Activated CD4-positive, alpha-beta T cell treated with anti-CD3 and anti-CD28 coated beads, Interleukin-2, amount 10 ng/mL, durations not matched to agents 7 days and 5 days (primary cell): Measurements from ENCODE around the gene TMPRSS7. TPM values are rescaled to one million over a fixed set of nuclear protein-coding genes. Genes with fewer than 3 reads are reported as not detected.
"Not testable (repeated sequence)": the region's sequence is repeated elsewhere in the genome, so short reads cannot be mapped to it uniquely, and the experiment has no call there.

Experiments
- CTCF ChIA-PET: fragments of 350-600 bp; sonication (Branson Sonifier 250); formaldehyde crosslinking; loops from one replicate; lab custom pipeline; 2021; ENCODE audit warnings: antibody characterized with exemption; lab: Charles Lee
- POLR2A ChIA-PET: fragments of 350-600 bp; sonication (Branson Sonifier 250); formaldehyde crosslinking; loops from one replicate; lab custom pipeline; 2021; ENCODE audit warnings: antibody characterized with exemption; lab: Charles Lee
- DNase-seq: peaks from one replicate; pipeline ENCODE4 v3.0.0-alpha.2; 2020
- H3K27ac Mint-ChIP-seq: one replicate; pipeline ENCODE4 v1.8.0; 2021; ENCODE audit warnings: mild to moderate bottlenecking, moderate library complexity, mixed read lengths
- H3K27me3 Mint-ChIP-seq: one replicate; pipeline ENCODE4 v1.8.0; 2021; ENCODE audit warnings: mixed read lengths
- H3K36me3 Mint-ChIP-seq: one replicate; pipeline ENCODE4 v1.8.0; 2021; ENCODE audit warnings: low read depth, mixed read lengths
- H3K4me1 Mint-ChIP-seq: one replicate; pipeline ENCODE4 v1.8.0; 2021; ENCODE audit warnings: mixed read lengths
- H3K4me3 Mint-ChIP-seq: one replicate; pipeline ENCODE4 v1.8.0; 2021; ENCODE audit warnings: mild to moderate bottlenecking, moderate library complexity, mixed read lengths
- H3K9me3 Mint-ChIP-seq: one replicate; pipeline ENCODE4 v1.8.0; 2021; ENCODE audit warnings: mixed read lengths
- total RNA-seq, 2 experiments: library from RNA; stranded (reverse); gene quantifications; one replicate each; pipeline ENCODE4 v1.2.3, GENCODE V29; 2021

Gene TMPRSS7
- total RNA-seq, 2 experiments from 2014 or later: not detected

DNA sequence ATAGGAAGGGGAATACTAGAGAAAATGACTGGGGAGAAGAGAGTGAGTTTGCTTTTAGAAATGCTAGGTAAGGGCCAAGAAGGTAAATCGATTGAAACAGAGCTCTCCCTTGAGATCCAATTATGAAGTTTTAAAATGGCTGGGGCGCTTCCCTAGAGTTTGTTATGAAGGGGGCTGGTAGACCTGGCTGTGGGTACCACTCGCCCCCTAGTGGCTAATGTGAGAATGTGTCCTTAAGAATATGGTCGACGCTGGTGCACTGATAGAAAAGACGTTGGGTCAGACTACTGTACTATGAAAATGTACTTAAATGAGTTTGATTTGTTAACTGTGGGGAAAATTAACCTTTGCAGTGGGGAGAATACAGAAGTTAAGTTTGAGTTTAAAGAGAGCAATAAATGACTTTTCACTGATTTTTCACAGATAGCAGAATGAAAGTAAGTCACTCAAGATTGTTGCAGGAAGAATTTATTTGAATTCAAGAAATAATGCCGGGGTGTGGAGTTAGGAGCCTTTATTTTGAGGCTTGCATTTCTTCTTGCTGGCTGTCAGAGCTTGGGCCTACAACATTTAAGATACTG, 9.2 kb downstream of the TMPRSS7 start:
- Mint-ChIP-seq H3K4me3 (no peak overlapping the region), H3K27me3 (no peaks in the 10 kb centered on the region), H3K9me3 (no peaks in the 10 kb centered on the region), H3K4me1 (no peaks in the 10 kb centered on the region), H3K27ac (no peak overlapping the region), H3K36me3 (no peaks in the 10 kb centered on the region)
- DNase-seq: peak; percentile 63
- ChIA-PET CTCF (interaction anchor here (0.7 to 4.2 kb wide), 7 partner anchors 9 to 180 kb away, joined by 3 to 13 read pairs (median 3); partner anchors contain the start of gene TMPRSS7), POLR2A (no interaction called here)

DNA sequence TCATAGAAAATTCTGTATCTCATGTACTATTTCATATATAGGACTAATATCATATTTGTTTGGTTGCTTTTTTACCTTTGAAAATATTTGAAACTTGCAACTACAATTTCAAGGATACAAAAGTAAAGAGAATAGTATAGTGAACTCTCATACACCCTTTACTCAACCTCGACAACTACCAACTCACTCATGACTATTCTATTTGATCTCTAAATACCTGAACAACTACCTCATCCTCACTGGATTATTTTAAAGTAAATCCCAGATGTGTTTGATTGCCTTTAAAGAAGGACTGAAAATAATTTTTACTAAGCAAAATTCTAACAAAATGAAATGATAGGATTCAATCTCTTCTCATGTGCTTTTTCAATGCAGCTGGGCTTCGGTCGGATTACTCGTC, 12.1 kb downstream of the TMPRSS7 start:
- no peak for DNase-seq
- H3K36me3 Mint-ChIP-seq: no peaks in the 10 kb centered on the region
- H3K27me3 Mint-ChIP-seq: no peaks in the 10 kb centered on the region
- POLR2A ChIA-PET: no interaction called here
- H3K4me1 Mint-ChIP-seq: no peaks in the 10 kb centered on the region
- no peaks in the 10 kb centered on the region for H3K9me3 Mint-ChIP-seq
- no peak overlapping the region for H3K27ac Mint-ChIP-seq
- CTCF ChIA-PET: no interaction called here
- no peak overlapping the region for H3K4me3 Mint-ChIP-seq

DNA sequence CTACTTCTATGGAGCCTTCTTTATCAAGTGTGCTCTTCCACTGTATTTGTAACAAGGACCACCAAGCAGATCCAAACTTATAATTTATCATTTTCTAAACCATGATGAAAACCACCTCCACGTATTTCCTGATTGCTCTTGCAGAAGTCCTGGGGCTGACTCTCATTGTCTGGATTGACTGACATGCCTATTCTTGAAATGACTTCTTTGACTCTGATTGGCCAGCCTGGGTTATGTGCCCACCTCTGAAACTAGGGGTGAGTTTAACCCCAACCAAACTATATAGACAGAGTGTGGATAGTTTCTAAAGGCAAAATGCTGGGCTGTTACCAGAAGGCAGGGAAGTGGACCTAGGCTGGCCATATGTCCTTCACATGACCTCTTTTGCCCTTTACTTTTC, 12.7 kb downstream of the TMPRSS7 start:
- H3K36me3 Mint-ChIP-seq: no peaks in the 10 kb centered on the region
- no peaks in the 10 kb centered on the region for H3K27me3 Mint-ChIP-seq
- ChIA-PET POLR2A (no interaction called here), CTCF (no interaction called here)
- no peak overlapping the region for H3K27ac Mint-ChIP-seq
- H3K4me3 Mint-ChIP-seq: no peak overlapping the region
- no peaks in the 10 kb centered on the region for H3K4me1 Mint-ChIP-seq
- DNase-seq: no peak
- H3K9me3 Mint-ChIP-seq: no peaks in the 10 kb centered on the region

DNA sequence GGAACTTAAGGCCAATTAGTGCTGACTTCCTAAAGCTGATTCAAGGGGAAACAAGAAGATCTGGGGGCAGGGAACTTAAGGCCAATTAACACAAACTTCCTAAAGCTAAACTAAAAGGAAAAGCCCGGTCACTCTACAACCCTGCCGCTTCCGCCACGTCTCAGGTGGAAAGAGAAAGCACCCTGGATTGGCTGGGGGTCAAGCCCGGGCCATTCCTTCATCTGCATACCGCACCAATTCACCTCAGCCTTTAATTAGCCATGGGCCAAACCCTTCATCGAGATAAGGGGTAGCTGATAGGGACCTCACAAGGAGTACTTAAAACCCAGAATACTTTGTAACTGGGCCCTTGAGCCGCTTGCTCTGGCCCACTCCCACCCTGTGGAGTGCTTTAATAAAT, 14.4 kb downstream of the TMPRSS7 start:
- Mint-ChIP-seq H3K4me1 (peaks cover 3% of the 10 kb centered on the region), H3K4me3 (no peak overlapping the region), H3K27ac (no peak overlapping the region), H3K9me3 (no peaks in the 10 kb centered on the region), H3K36me3 (no peaks in the 10 kb centered on the region), H3K27me3 (no peaks in the 10 kb centered on the region)
- ChIA-PET POLR2A (no interaction called here), CTCF (interaction anchor here (0.6 kb wide), 1 partner anchor 20 kb away, joined by 3 read pairs; no protein-coding TSS in a partner anchor)
- no peak for DNase-seq

DNA sequence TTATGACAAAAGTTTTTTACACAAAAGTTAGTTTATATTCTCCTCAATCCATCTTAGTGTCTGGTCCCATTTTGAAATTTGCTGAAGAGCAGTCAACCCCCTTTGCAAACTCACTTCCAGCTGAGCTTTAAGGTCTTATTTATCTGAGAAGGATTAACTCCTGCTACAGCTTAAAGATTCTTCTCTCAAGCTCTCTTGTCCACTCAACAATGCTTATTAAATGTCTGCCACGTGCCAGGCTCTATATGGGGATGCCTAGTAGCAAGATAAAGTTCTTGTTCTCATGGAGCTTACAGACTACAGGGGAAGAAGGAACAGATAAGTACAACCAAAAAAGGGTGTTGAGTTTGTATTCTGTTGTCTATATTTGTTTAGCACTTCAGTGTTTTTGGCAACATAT, 18.7 kb downstream of the TMPRSS7 start:
- Mint-ChIP-seq H3K4me1 (peaks cover 18% of the 10 kb centered on the region), H3K36me3 (no peaks in the 10 kb centered on the region), H3K4me3 (no peak overlapping the region), H3K9me3 (no peaks in the 10 kb centered on the region), H3K27me3 (peaks cover 4% of the 10 kb centered on the region), H3K27ac (no peak overlapping the region)
- no peak for DNase-seq
- POLR2A ChIA-PET: no interaction called here
- CTCF ChIA-PET: interaction anchor here (0.7 to 1.5 kb wide), 3 partner anchors 10 to 158 kb away, joined by 3 to 4 read pairs (median 3); no protein-coding TSS in a partner anchor

DNA sequence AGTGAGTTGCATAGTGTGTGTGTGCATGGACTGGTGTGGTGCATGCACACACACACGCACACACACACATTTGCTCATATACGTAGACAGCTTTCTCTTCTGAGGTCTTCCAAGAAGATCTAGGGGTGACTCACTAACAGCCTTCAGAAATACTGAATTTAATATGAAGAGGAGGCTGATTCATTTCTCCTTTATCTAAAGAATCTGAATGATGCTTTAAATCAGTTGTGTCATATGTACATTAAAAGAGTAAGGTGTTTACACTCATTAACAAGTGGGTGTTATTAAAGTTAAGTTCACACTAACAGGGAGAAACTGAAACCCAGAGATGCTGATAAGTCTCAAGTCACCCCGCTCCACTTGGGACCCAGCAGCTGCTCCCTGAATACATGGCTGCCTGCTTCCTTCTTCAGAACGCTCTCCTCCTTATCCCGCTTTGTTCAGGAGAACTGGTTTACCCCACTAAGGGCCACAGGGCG, 22.0 kb downstream of the TMPRSS7 start:
- ChIA-PET CTCF (interaction anchor here (1.1 kb wide), 1 partner anchor 22 kb away, joined by 3 read pairs; no protein-coding TSS in a partner anchor), POLR2A (no interaction called here)
- peaks cover 4% of the 10 kb centered on the region for H3K27me3 Mint-ChIP-seq
- peaks cover 18% of the 10 kb centered on the region for H3K4me1 Mint-ChIP-seq
- peaks cover 2% of the 10 kb centered on the region for H3K9me3 Mint-ChIP-seq
- no peak overlapping the region for H3K27ac Mint-ChIP-seq
- no peak for DNase-seq
- H3K4me3 Mint-ChIP-seq: no peak overlapping the region
- H3K36me3 Mint-ChIP-seq: no peaks in the 10 kb centered on the region

DNA sequence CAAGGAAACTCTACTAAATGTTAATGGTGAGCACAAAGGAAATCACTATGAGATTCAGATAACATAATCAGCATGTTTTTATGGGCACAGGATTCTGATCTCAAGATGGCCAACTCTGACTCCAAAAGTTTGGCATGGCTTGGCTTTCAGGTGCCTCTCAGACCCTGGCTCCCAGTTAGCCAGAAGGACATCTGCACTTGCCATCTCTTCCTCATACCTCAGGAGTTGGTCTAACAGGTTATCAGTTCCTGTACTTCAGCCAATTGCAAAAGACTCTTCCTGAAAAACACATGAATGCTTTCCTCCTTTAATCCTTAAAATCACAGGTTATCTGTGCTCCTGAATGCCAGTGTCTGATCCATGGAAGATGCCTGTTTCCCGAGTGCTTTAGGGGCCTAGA, 25.0 kb downstream of the TMPRSS7 start:
- Mint-ChIP-seq H3K36me3 (no peaks in the 10 kb centered on the region), H3K27me3 (peaks cover 2% of the 10 kb centered on the region), H3K4me3 (no peak overlapping the region), H3K9me3 (peaks cover 2% of the 10 kb centered on the region), H3K4me1 (peaks cover 15% of the 10 kb centered on the region), H3K27ac (no peak overlapping the region)
- ChIA-PET POLR2A (no interaction called here), CTCF (no interaction called here)
- no peak for DNase-seq

DNA sequence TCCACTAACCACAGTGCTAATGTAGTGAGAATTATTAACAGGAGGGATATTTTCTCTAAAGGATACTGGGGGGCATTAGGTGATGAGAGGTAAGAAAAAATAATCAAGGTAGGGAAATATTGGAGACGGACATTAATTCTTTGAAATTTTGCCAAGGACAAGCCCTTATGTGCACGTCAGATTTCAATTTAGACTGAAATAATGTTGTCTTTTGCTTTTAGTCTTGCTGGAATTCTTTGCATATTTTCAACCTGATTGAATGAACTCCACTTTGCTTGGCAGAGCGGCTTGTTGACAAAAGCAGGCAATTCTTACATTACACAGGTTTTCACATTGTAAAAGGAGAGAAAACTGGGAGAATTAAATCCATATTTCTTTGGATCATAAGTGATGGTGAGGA, 26.6 kb downstream of the TMPRSS7 start:
- Mint-ChIP-seq H3K27ac (no peak overlapping the region), H3K36me3 (no peaks in the 10 kb centered on the region), H3K4me3 (no peak overlapping the region), H3K9me3 (peaks cover 2% of the 10 kb centered on the region), H3K4me1 (peaks cover 12% of the 10 kb centered on the region), H3K27me3 (peaks cover 2% of the 10 kb centered on the region)
- ChIA-PET POLR2A (no interaction called here), CTCF (no interaction called here)
- no peak for DNase-seq

DNA sequence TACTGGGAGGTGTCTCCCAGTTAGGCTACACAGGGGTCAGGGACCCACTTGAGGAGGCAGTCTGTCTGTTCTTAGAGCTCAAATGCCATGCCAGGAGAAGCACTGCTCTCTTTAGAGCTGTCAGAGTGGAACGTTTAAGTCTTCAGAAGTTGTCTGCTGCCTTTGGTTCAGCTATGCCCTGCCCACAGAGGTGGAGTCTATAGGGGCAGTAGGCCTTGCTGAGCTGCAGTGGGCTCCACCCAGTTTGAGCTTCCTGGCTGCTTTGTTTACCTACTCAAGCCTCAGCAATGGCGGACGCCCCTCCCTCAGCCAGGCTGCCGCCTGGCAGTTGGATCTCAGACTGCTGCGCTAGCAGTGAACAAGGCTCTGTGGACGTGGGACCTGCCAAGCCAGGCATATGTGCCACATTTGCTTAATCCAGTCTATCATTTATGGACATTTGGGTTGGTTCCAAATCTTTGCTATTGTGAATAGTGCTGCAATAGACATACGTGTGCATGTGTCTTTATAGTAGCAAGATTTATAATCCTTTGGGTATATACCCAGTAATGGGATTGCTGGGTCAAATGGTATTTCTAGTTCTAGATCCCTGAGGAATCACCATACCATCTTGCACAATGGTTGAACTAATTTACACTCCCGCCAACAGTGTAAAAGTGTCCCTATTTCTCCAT, 38.0 kb downstream of the TMPRSS7 start:
- CTCF ChIA-PET: interaction anchor here (0.8 to 0.9 kb wide), 2 partner anchors 13 to 24 kb away, joined by 3 read pairs; no protein-coding TSS in a partner anchor
- H3K4me3 Mint-ChIP-seq: peak overlapping the region; percentile 67
- peak overlapping the region; percentile 96 for H3K27ac Mint-ChIP-seq
- peaks cover 53% of the 10 kb centered on the region for H3K4me1 Mint-ChIP-seq
- peaks cover 23% of the 10 kb centered on the region for H3K9me3 Mint-ChIP-seq
- POLR2A ChIA-PET: interaction anchor here (1.1 kb wide), 1 partner anchor 60 kb away, joined by 7 read pairs; the partner anchor contains the start of gene GCSAM
- peaks cover 18% of the 10 kb centered on the region for H3K36me3 Mint-ChIP-seq
- DNase-seq: peak; percentile 88
- not testable (repeated sequence) for H3K27me3 Mint-ChIP-seq

DNA sequence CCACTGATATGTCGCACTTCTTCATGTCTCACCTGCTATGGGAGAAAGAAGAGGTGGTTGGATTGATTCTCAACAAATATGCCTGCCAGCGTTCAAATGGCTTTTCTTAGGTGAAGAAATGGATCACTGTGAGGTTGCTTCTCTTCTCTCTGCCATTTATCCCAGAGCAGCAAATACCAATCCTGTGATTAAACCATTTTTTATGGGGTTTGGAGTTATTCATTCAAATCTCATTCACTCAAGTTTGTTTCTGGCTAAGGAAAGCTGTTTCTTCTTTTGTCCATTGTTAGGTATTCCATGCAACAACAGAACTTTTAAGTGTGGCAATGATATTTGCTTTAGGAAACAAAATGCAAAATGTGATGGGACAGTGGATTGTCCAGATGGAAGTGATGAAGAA, 39.5 kb downstream of the TMPRSS7 start:
- H3K27me3 Mint-ChIP-seq: peaks cover 3% of the 10 kb centered on the region
- DNase-seq: no peak
- CTCF ChIA-PET: no interaction called here
- H3K4me1 Mint-ChIP-seq: peaks cover 62% of the 10 kb centered on the region
- POLR2A ChIA-PET: no interaction called here
- H3K9me3 Mint-ChIP-seq: peaks cover 14% of the 10 kb centered on the region
- H3K36me3 Mint-ChIP-seq: peaks cover 18% of the 10 kb centered on the region
- H3K27ac Mint-ChIP-seq: peak overlapping the region; percentile 34
- H3K4me3 Mint-ChIP-seq: no peak overlapping the region

DNA sequence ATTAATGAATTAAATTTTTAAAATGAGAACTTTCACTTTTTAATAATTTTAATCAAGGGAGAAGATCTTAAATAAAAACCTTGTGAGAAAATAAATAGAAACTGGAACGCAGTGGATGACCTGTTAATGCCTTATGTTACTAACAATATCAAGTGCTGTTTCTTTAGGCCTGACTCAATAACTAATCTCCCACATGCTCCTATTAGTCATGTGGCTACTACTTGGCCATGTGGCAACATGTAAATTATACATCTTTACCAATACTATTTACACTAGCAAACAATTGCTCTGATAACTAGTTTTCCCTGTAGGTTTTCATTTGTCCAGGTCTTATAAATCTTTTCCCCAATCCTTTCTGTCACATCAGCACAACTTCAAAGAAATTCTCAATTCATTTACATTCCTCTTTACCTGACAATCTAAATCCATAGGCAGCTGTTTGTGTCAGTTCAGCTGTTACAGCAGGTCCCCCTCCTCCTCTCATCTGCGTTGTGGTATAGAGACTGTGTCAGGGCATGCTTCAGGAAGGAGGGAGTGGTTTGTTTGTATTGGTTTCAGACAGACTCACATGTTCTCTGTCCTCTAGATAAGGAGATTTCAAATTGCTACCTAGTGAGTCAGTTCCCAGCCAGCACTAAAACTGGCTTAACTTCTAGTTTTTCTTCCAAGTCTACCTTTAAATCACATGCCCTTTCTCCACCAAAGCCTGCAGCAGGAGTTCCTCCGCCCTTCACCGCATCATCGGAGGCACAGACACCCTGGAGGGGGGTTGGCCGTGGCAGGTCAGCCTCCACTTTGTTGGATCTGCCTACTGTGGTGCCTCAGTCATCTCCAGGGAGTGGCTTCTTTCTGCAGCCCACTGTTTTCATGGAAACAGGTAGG, 40.3 kb downstream of the TMPRSS7 start:
- peak overlapping the region; percentile 35 for H3K4me3 Mint-ChIP-seq
- H3K4me1 Mint-ChIP-seq: peaks cover 62% of the 10 kb centered on the region
- ChIA-PET CTCF (no interaction called here), POLR2A (no interaction called here)
- H3K27ac Mint-ChIP-seq: peak overlapping the region; percentile 81
- peaks cover 13% of the 10 kb centered on the region for H3K36me3 Mint-ChIP-seq
- H3K27me3 Mint-ChIP-seq: peaks cover 1% of the 10 kb centered on the region
- DNase-seq: peak; percentile 65
- peaks cover 7% of the 10 kb centered on the region for H3K9me3 Mint-ChIP-seq

DNA sequence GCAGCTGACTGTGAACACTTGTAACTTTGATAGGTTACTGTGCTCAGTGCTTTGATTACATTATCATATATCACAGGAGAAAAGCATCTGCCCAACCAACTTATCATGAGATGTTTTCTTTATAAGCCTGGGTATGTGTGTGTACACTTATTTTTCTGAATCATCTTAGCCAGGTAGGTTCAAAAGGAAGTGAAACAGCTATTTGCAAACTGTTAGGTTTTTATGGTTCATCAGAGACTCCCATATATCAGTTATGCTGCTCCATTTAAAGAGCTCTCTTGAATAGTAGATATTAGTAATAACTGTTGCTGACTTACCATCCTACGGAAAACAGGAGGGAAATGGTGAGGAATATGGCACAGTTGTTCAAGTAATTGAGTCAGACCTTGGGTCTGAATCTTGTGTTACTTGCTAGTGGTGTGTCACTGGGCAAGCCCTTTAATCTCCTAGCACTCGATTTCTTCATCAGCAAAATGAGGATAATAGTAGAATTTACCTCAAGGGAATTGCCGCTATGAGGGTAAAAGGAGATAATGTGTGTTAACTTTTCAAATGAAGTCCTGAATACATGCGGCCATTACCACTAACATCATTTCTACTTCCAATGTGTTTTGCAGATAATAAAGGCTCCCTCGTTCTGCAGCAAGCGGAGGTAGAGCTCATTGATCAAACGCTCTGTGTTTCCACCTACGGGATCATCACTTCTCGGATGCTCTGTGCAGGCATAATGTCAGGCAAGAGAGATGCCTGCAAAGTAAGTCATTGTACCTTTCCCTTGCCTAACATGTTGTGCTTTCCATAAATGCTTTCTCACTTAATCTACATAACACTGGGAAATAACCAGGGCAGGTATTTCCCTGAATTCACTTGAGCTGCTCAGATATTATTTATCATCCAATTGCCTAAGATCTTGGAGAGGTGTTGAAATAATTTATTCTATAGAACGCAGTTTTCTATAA, 43.9 kb downstream of the TMPRSS7 start:
- no peak for DNase-seq
- Mint-ChIP-seq H3K4me1 (peaks cover 39% of the 10 kb centered on the region), H3K4me3 (no peak overlapping the region), H3K36me3 (peaks cover 1% of the 10 kb centered on the region), H3K27me3 (peaks cover 2% of the 10 kb centered on the region), H3K27ac (no peak overlapping the region), H3K9me3 (no peaks in the 10 kb centered on the region)
- ChIA-PET CTCF (interaction anchor here (1.0 to 1.3 kb wide), 4 partner anchors 10 to 33 kb away, joined by 3 read pairs; no protein-coding TSS in a partner anchor), POLR2A (no interaction called here)
